Epidermal melanocyte (primary cell): ENCODE results near the gene PSMB7.

Experiments
- DNase-seq: peaks from one replicate; pipeline ENCODE4 v3.0.0; 2011; ENCODE audit warnings: low spot score; ENCODE audit not compliant: insufficient read length

The PSMB7 gene

DNA sequence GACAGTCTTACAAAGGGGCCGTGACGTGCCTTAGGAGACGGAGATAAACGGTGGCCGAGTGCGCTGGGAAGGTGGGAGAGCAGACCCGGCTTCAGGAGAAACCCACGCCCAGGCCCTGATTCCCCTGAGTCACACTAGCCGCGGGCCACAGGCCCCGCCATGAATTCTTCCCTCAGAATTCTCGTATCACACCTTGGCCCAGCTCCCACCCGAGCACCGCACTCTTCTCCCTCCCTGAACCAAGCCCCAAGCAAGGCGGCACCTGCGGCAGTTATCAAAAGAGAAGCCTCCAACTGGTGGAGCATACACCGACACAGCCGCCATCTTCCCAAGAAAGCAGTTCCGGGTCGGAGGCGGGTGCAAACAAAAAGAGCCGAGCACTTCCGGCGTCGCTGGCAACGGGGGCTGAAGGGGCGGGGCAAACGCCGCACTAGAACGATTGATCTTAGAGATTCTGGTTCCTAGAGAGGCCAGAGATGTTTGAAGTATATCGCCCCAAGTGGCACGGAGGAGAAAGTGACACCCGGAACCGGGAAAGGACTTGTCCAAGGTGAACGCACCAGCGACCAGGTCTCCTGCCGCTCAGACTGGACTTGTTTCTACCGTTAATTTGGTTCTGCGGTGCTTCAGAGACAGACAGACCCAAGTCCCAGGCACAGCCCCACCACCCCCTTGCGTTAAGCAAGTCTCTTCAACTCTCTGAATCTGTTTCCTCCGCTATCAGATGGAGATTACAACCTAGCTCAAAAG is at the start of gene PSMB7:
Gene PSMB7 (minus strand): TSS at position 341 of the 750 bp plus-strand sequence. CDS start 17 bp downstream, at position 324.
- peak; percentile 83 for DNase-seq

DNA sequence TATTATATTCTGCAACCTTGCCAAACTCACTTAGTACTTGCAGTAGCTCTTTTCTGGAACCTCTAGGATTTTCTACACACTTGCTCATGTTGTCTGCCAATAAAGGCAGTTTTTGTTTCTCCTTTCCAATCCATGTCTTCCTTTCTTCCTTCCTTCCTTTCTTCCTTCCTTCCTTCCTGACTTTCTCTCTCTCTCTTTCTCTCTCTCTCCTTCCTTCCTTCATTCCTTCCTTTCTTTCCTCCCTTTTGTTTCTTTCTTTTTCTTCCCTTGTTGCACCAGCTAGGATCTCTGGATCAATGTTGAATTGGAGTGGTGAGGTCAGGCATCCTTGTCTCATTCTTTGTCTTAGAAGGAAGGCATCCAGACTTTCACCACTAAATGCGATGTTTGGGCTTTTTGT is 47.5 kb upstream of the PSMB7 start:
- no peak for DNase-seq

DNA sequence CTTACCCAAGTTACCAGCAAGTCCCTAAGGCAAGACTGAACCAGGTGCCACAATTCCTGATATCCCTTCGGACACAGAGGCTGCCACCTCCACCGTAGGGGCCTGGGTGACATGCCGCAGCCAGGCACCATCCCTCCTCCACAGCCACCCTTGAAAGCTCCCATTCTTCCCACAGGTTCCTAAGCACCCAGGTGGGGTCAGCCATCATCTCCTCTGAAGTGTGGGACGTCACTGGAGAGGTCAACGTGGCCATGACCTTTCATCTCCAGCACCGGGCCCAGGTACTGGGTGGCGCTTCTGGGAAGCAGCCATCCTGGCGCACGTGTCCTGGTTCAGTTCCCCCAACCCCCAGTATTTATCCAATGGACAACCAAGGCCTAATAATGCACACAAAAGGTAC is 43.2 kb upstream of the PSMB7 start:
- DNase-seq = no peak

DNA sequence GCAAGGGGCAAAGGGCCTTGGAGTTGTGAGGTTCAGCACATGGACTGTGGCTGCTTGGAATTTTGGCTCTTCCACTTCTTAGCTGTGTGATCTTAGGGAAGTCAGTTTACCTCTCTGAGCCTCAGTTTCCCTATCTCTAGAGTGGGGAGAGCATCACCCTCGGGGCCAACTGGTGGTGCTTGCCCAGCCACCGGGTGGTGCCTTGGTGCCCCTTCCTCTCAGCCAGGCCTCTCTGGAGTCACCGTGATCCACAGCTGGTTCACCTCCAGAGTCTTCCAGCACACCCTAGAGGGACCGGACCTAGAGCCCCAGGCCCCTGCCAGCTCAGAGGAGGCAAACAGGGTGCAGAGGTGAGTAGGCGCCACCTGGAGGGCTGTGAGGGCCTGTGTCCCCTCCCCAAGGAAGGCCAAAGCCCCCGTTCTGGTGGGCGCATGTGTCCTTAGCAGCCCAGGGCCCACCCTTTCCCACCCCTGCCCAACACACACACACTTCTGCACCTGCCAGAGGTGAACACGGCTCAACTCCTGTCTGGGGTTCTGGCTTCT is 42.7 kb upstream of the PSMB7 start:
- no peak for DNase-seq

DNA sequence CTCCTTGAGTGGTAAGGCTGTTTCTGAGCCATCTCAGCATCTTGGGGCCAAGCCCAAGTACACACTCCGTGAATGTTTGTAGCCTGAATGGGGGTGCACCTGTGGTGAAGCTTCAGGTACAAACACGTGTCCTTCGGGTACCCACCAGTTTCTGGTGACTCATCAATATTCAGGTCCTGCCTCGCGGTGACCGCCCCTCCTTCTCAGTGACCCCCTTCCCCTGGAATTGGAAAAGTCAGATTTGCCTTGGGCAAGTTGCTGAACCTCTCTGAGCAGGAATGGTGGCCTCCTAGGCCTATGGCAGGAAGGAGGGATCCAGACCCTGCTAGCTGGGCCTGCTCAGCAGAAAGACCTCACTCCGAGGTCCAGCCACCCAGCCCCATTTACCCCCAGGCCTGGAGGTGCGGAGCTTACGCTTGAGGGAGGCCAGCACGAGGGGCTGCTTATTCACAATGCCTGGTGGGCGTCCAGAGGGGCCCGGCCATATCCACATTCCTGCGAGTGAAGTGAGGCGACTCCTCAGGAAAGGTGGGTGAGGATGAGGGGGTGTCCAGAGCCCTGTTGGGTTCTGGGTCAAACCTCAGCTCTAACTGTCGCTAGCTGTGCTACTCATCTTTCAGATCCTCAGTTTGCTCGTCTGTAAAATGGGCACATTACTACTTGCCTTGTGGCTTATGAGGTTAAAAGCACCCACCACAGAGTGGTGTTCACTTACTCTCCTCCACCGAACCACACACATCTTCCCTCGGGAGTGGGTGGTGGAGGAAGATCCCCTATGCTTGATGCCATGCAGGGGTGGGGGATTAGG is 42.0 kb upstream of the PSMB7 start:
- no peak for DNase-seq

DNA sequence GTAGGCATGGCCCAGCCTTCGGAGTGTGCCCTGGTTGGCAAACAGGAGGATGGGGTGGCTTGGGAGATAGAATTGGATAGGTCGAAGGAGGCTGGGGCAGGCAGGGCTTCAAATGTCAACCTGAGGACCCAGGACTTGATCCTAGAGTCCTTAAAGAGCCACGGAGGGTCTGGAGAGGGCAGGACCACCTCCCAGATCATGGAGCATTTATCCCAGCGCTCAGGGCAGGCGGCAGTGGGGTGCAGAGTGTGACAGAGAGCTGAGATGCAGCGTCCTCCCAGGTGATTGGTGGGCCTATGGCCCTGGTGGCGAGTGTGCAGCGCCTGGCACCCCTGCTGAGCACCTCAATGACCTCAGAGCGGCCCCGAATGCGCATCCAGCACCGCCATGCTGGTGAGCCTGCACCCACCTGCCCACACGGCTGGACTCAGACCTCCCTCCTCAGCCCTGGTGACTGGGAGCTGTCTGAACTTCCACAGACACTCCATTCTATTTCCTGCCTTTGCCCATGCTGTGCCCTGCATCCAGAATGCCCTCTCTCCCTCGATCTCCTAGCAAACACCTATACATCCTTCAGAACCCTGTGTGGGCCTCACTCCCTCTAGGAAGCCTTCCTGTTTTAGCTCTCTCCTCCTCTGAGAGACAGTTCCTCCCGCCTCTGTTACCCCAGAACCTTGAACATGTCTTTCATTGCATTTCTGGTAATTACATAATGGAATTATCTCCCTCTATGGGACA is 41.3 kb upstream of the PSMB7 start:
- no peak for DNase-seq

DNA sequence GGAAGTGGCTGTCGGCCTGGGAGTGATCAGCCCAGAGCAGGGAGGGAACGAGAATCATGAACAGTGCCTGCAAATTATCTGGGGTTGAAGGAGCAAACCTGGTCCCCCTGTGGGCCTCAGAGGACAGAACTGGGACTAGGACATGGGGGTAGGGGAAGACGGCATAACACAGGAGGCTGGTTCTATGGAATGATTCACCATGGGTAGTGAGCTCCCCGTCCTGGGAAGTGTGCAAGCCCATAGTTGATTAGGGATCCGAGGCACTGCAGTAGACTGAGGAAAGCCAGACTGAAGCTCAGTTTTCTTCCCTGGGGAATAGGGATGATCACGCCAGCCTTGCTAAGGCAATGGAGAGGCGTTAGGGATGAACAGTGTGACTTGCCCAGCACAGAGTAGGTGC is 40.6 kb upstream of the PSMB7 start:
- DNase-seq = no peak

DNA sequence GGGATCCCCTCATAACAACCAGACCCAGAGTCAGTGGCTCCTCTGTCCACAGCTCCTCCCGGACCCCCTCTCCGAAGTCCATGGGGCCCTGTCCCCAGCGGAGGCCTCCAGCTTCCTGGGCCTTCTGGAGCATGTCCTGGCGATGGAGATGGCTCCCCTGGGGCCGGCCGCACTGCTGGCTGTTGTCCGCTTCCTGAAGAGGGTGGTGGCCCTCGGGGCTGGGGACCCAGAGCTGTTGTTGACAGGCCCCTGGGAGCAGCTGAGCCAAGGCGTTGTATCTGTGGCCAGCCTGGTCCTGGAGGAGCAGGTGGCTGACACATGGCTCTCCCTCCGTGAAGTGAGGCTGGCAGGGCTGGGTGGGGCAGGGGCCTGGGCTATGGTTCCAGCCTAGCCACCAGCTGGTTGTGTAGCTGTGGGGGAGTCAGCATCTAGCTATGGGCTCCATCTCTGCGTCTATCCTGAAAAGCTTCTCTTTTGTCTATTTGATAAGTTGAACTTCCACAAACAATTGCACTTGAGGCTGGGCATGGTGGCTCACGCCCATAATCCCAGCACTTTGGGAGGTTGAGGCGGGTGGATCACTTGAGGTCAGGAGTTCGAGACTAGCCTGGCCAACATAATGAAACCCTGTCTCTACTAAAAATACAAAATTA is 39.7 kb upstream of the PSMB7 start:
- no peak for DNase-seq

DNA sequence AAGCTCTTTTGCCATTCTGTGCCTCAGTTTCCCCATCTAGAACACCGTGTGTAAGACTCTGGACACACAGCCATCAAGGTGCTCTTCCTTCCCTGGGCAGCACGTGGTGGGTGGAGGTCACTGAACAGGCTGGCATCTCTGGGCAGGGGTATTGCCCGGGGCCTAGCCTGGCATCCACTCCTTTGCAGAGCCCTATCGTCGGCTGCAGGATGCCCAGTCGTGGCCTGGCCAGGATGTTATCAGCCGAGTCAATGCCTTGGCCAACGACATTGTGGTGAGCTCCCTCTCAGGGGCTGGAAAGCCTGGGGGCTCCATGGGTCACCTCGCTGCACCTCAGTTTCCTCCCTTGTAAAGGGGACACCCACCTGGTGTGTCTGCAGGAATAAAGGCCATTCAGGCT is 39.1 kb upstream of the PSMB7 start:
- DNase-seq = no peak

DNA sequence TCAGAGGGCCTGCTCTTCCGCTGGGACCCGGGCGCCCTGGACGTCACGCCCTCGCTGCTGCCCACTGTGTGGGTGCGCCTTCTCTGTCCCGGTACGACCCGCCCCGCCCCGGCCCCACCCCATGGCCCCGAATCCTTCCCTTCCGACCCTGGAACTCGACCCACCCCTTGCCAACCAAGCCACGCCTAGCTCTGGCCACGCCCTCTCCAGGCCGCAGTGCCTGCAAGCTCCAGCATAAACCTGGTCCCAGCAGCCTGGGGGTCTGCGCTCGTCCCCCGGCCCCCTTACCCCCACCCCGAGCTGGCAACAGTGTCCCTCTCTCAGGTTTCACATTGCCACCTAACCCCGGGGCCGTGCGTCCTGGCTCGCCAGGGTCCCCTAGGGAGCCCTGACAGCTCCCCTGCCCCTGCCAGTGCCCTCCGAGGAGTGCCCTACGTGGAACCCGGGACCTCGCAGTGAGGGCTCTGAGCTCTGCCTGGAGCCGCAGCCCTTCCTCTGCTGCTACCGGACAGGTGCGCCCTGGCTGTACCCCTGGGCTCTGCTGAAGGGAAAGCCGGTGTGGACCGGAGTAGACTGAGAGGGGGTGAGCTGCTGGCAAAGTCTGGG is 38.4 kb upstream of the PSMB7 start:
- no peak for DNase-seq

DNA sequence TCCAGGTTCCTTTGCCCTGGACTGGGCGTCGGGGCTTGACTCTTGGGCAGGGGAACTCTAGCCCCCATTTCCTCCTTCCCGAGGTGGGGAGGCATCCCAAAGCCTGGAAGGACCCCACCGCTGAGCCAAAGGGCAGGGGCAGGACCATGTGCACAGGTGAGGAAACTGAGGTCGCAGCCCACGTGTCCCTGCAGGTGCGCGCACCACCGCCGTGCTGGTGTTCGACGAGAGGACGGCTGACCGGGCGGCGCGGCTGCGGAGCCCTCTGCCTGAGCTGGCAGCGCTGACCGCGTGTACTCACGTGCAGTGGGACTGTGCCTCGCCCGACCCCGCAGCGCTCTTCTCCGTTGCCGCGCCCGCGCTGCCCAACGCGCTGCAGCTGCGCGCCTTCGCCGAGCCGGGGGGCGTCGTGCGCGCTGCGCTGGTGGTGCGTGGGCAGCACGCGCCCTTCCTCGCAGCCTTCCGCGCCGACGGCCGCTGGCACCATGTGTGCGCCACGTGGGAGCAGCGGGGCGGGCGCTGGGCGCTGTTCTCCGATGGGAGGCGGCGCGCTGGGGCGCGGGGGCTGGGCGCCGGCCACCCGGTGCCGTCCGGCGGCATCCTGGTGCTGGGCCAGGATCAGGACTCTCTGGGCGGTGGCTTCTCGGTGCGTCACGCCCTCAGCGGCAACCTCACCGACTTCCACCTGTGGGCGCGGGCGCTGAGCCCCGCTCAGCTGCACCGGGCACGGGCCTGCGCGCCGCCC is 37.8 kb upstream of the PSMB7 start:
- DNase-seq = no peak

DNA sequence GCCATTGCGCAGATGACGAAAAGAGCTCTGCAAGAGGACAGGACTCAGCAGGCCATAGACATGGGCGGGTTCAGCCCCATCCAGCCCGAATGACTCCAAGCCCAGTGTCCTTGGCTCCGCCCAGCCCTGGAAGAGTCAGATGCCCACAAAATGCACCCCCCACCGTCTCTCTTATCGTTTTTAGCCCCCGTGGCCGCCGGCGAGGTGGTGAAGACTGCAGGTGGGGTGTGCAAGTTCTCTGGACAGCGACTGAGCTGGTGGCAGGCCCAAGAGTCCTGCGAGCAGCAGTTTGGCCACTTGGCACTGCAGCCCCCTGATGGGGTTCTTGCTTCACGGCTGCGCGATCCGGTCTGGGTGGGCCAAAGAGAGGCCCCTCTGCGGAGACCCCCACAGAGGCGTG is 37.1 kb upstream of the PSMB7 start:
- DNase-seq = no peak

DNA sequence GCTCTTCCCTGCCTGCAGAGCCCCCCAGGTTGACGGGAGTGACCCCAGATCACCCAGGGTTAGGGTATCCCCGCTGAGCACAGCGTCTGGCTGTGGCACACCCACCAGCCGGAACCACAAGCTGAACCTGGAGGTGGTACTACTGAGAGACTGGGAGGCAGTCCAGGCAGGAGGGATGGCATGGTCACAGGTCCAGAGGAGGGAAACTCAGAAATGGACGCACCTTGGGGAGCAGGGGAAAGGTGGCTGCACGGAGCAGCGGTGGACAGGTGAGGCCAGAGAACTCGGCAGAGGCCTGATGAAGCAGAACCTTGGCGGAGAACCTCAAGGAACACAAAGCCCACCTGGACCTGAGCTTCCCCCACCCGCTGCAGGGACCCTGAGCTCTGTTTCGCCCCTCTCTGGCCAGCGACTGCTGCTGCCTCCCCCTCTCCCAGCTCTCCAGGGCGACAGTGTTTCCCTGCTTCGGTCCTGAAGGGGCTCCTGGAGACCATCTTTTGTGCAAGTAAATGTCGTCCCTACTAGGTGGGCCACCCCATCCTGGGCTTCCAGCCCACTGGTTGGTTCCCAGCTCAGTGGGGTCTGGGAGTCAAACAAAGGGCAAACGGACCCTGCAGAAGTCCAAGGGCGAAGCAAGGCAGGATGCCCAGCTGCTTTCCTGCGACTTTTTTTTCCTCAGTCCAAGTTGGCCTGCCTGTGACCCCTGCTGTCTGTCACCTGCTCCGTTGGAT is 35.9 kb upstream of the PSMB7 start:
- DNase-seq = no peak

DNA sequence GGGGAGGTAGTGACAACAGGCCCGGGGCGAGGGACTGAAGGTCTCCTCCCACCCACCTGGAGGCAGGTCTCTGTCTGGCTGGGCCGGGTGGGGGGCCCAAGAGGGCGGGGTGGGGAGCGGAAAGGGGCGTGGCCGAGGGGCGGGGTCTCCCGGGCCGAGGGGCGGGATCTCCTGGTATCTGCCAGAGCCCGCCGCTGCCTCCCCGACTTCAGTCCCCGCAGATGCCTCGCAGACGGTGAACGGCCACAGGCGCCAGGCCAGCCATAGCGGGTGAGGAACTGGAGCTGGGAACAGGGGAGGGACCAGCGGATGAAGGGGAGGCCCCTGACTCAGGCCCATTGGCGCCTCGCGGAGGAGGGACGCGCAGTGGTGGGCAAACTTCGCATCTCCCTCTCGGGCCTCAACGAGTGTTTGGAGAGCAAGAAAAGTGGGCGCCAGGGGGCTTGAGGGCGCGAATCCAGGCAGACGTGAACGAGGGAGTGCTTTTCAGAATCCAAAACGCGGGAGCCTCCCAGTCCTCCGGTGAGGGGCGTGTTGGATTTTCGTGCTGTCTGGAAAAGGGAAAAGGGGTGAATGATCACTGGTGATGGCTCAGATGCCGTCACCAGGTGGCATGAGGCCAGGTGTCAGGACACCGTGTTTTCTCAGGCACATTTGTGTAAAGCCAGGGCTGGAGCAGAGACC is 35.1 kb upstream of the PSMB7 start, which contains the start of gene ADGRD2:
Gene ADGRD2 (plus strand): TSS at position 211 of the 684 bp plus-strand sequence. CDS start 1,216 bp downstream, outside the sequence.
- DNase-seq = peak; percentile 53

DNA sequence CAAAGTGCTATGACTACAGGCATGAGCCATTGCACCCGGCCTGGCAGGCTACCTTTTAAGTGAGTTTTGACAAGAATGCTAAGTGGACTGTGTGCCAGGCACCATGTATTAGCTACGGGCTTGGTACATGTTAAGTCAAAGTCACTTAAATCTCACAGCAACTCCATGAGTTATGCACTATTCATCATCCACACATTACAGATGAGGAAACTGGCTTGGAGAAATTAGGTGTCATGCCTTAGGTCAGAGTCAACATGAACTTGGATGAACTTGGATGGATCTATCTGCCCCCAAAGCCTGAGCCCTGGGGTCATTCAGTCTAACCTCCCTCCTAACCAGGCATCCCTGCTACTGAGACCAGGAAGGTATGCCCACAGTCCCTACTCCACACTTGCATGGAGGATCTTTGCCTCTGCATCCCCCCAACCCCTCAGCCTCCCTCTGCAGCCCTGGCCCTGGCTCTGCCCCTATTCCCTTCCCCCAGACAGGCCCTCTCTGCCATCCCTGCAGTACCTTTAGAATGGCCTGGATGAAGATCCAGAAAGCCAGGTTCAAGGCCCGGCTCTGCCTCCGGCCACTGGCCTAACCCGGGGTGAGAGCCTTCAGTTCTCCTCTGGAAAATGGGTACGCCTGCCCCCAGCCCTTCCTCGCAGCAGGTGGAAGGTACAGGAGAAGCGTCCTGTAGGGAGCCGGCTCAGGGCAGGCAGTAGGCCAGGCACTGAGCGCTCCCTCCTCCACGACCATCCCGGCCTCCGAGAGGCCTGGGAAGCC is 34.3 kb upstream of the PSMB7 start:
- no peak for DNase-seq

DNA sequence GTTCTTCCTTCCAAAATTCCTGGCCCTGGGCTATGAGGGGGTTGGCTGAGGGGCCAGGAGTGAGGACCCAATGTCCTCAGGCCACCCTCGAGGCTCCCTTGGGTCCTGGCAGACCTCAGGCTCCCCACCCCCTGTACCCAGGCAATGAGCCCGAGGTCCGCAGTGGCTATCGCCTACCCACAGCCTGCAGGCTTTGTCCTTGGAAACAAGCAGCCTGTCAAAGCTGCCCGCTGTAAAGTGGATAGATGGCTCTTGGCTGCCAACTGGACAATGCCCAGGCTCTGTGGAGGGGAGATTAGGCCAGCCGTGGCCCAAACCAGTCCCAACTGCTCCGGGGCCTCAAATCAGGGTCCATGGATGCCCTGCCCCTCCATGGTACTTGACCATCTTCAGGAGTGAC is 32.8 kb upstream of the PSMB7 start:
- DNase-seq = no peak

DNA sequence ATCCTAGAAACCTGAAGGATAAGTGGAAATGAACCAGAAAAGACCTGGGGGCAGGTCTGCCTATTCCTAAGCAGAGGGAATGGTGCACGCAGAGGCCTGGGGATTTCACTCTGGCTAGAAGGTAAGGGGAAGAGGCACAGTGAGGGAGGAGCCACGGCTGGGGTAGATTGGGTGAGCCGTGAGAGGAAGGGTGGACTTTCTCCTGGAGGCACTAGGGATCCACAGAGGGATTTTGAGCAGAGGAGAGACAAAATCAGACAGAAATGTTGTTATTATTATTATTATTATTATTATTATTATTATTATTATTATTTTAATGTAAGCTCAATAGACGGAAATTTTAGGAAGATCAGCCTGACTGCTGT is 32.0 kb upstream of the PSMB7 start:
- no peak for DNase-seq

DNA sequence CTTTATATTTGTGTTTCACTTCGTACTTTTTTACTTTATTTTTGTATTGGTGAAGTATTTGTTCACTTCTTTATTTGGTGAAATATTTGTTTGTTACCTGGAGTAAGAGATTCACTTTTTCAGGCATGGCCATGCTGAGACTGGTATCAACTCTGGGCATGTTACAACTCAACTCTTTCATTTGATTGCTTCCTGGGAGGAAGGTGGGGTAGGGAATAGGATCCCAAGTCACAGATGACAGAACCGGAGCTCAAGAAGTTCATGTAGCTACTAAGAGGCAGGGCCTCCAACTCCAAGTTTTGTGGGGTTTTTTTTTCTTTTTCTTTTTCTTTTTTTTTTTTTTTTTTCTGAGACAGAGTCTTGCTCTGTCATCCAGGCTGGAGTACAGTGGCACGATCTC is 28.9 kb upstream of the PSMB7 start:
- no peak for DNase-seq
